Activated naive CD4-positive, alpha-beta T cell treated with anti-CD3 and anti-CD28 coated beads for 36 hours (primary cell): ENCODE results near the gene KRTAP10-4. TPM values are rescaled to one million over a fixed set of nuclear protein-coding genes. Genes with fewer than 3 reads are reported as not detected.

Experiments
- CTCF ChIA-PET: fragments of 350-600 bp; sonication (Branson Sonifier 250); formaldehyde crosslinking; loops from one replicate; lab custom pipeline; 2021; ENCODE audit warnings: antibody characterized with exemption; lab: Charles Lee
- DNase-seq: peaks from one replicate; pipeline ENCODE4 v3.0.0-alpha.2; 2020
- H3K27ac Mint-ChIP-seq: one replicate; pipeline ENCODE4 v1.8.0; 2021; ENCODE audit warnings: mild to moderate bottlenecking, mixed read lengths
- H3K27me3 Mint-ChIP-seq: one replicate; pipeline ENCODE4 v1.8.0; 2021; ENCODE audit warnings: low read depth, mixed read lengths
- H3K36me3 Mint-ChIP-seq: one replicate; pipeline ENCODE4 v1.8.0; 2021; ENCODE audit warnings: low read depth, mixed read lengths
- H3K4me1 Mint-ChIP-seq: one replicate; pipeline ENCODE4 v1.8.0; 2021; ENCODE audit warnings: low read depth, mixed read lengths
- H3K4me3 Mint-ChIP-seq: one replicate; pipeline ENCODE4 v1.8.0; 2021; ENCODE audit warnings: mild to moderate bottlenecking, moderate library complexity, mixed read lengths
- H3K9me3 Mint-ChIP-seq: one replicate; pipeline ENCODE4 v1.8.0; 2021; ENCODE audit warnings: mixed read lengths
- intact Hi-C: fragments of 100-400 bp; cut with micrococcal nuclease; formaldehyde crosslinking; loops from one replicate; pipeline ENCODE4 v1.15.1; 2023
- total RNA-seq, 2 experiments: library from RNA; stranded (reverse); gene quantifications; one replicate each; pipeline ENCODE4 v1.2.3, GENCODE V29; 2021

Gene KRTAP10-4
- total RNA-seq, 2 experiments from 2014 or later = not detected

GRCh38 chr21:44568667-44569556, 4.6 kb upstream of the KRTAP10-4 start:
- peaks cover 2% of the 10 kb centered on the region for H3K9me3 Mint-ChIP-seq
- intact Hi-C loops = no loop called here
- no peaks in the 10 kb centered on the region for H3K27me3 Mint-ChIP-seq
- H3K4me3 Mint-ChIP-seq = no peak overlapping the region
- H3K27ac Mint-ChIP-seq = no peak overlapping the region
- no peak for DNase-seq
- CTCF ChIA-PET = no interaction called here
- no peaks in the 10 kb centered on the region for H3K36me3 Mint-ChIP-seq
- peaks cover 9% of the 10 kb centered on the region for H3K4me1 Mint-ChIP-seq

- no peaks in the 10 kb centered on the region for H3K27me3 Mint-ChIP-seq
- intact Hi-C loops = no loop called here
- H3K36me3 Mint-ChIP-seq = no peaks in the 10 kb centered on the region
- no peak for DNase-seq
- H3K9me3 Mint-ChIP-seq = peaks cover 2% of the 10 kb centered on the region
- CTCF ChIA-PET = no interaction called here
- no peak overlapping the region for H3K4me3 Mint-ChIP-seq
- peaks cover 6% of the 10 kb centered on the region for H3K4me1 Mint-ChIP-seq
- H3K27ac Mint-ChIP-seq = no peak overlapping the region
Measured at GRCh38 chr21:44569861-44570517, 3.5 kb upstream of the KRTAP10-4 start.

GRCh38 chr21:44571296-44571695, 2.2 kb upstream of the KRTAP10-4 start:
- CTCF ChIA-PET = no interaction called here
- peaks cover 2% of the 10 kb centered on the region for H3K9me3 Mint-ChIP-seq
- H3K36me3 Mint-ChIP-seq = no peaks in the 10 kb centered on the region
- no peak for DNase-seq
- no peak overlapping the region for H3K4me3 Mint-ChIP-seq
- intact Hi-C loops = no loop called here
- no peaks in the 10 kb centered on the region for H3K4me1 Mint-ChIP-seq
- H3K27ac Mint-ChIP-seq = no peak overlapping the region
- H3K27me3 Mint-ChIP-seq = no peaks in the 10 kb centered on the region

GRCh38 chr21:44571844-44572782, 1.4 kb upstream of the KRTAP10-4 start:
- peaks cover 7% of the 10 kb centered on the region for H3K9me3 Mint-ChIP-seq
- H3K4me3 Mint-ChIP-seq = no peak overlapping the region
- no peaks in the 10 kb centered on the region for H3K4me1 Mint-ChIP-seq
- no peak for DNase-seq
- H3K27me3 Mint-ChIP-seq = no peaks in the 10 kb centered on the region
- intact Hi-C loops = no loop called here
- no peaks in the 10 kb centered on the region for H3K36me3 Mint-ChIP-seq
- CTCF ChIA-PET = no interaction called here
- no peak overlapping the region for H3K27ac Mint-ChIP-seq

GRCh38 chr21:44572959-44573583, 458 bp upstream of the KRTAP10-4 start:
- DNase-seq = no peak

GRCh38 chr21:44574457-44575306, 1.2 kb downstream of the KRTAP10-4 start:
- CTCF ChIA-PET = interaction anchor here (0.7 to 1.3 kb wide), 2 partner anchors 11 to 108 kb away, joined by 3 to 4 read pairs; partner anchors contain the start of gene KRTAP12-1
- DNase-seq = no peak
- no peak overlapping the region for H3K27ac Mint-ChIP-seq
- H3K4me3 Mint-ChIP-seq = no peak overlapping the region
- peaks cover 20% of the 10 kb centered on the region for H3K9me3 Mint-ChIP-seq
- H3K27me3 Mint-ChIP-seq = no peaks in the 10 kb centered on the region
- intact Hi-C loops = no loop called here
- no peaks in the 10 kb centered on the region for H3K36me3 Mint-ChIP-seq
- H3K4me1 Mint-ChIP-seq = no peaks in the 10 kb centered on the region

More at GRCh38 chr21:44572959-44573583, 458 bp upstream of the KRTAP10-4 start:
- H3K4me1 Mint-ChIP-seq = no peaks in the 10 kb centered on the region
- H3K27ac Mint-ChIP-seq = no peak overlapping the region
- CTCF ChIA-PET = no interaction called here
- H3K36me3 Mint-ChIP-seq = no peaks in the 10 kb centered on the region
- H3K4me3 Mint-ChIP-seq = no peak overlapping the region
- H3K27me3 Mint-ChIP-seq = no peaks in the 10 kb centered on the region
- intact Hi-C loops = loop anchor here (1.0 kb wide), 1 partner anchor 19 kb away; the partner anchor contains the start of gene KRTAP10-6
- peaks cover 16% of the 10 kb centered on the region for H3K9me3 Mint-ChIP-seq

- Mint-ChIP-seq H3K9me3 (peaks cover 21% of the 10 kb centered on the region), H3K4me1 (no peaks in the 10 kb centered on the region), H3K36me3 (peaks cover 1% of the 10 kb centered on the region), H3K4me3 (no peak overlapping the region), H3K27ac (no peak overlapping the region), H3K27me3 (no peaks in the 10 kb centered on the region)
- intact Hi-C loops = no loop called here
- CTCF ChIA-PET = no interaction called here
- no peak for DNase-seq
Measured at GRCh38 chr21:44575307-44576024, 1.9 kb downstream of the KRTAP10-4 start.

GRCh38 chr21:44576025-44576420, 2.5 kb downstream of the KRTAP10-4 start:
- intact Hi-C loops = no loop called here
- CTCF ChIA-PET = no interaction called here

GRCh38 chr21:44578371-44579055, 5.0 kb downstream of the KRTAP10-4 start:
- no peak for DNase-seq
- H3K36me3 Mint-ChIP-seq = peaks cover 1% of the 10 kb centered on the region
- H3K4me3 Mint-ChIP-seq = no peak overlapping the region
- CTCF ChIA-PET = no interaction called here
- H3K27me3 Mint-ChIP-seq = no peaks in the 10 kb centered on the region
- H3K4me1 Mint-ChIP-seq = peaks cover 9% of the 10 kb centered on the region
- H3K27ac Mint-ChIP-seq = no peak overlapping the region
- intact Hi-C loops = no loop called here
- peaks cover 32% of the 10 kb centered on the region for H3K9me3 Mint-ChIP-seq

More at GRCh38 chr21:44576025-44576420, 2.5 kb downstream of the KRTAP10-4 start:
- H3K4me3 Mint-ChIP-seq = no peak overlapping the region
- no peaks in the 10 kb centered on the region for H3K27me3 Mint-ChIP-seq
- H3K27ac Mint-ChIP-seq = no peak overlapping the region
- H3K9me3 Mint-ChIP-seq = peaks cover 25% of the 10 kb centered on the region
- H3K36me3 Mint-ChIP-seq = peaks cover 1% of the 10 kb centered on the region
- H3K4me1 Mint-ChIP-seq = no peaks in the 10 kb centered on the region
- DNase-seq = no peak

GRCh38 chr21:44579056-44579832, 5.7 kb downstream of the KRTAP10-4 start:
- CTCF ChIA-PET = no interaction called here
- H3K27ac Mint-ChIP-seq = no peak overlapping the region
- no peak for DNase-seq
- H3K36me3 Mint-ChIP-seq = peaks cover 1% of the 10 kb centered on the region
- H3K4me3 Mint-ChIP-seq = no peak overlapping the region
- no peaks in the 10 kb centered on the region for H3K27me3 Mint-ChIP-seq
- intact Hi-C loops = no loop called here
- peaks cover 10% of the 10 kb centered on the region for H3K4me1 Mint-ChIP-seq
- H3K9me3 Mint-ChIP-seq = peaks cover 32% of the 10 kb centered on the region
